HEK293T (cell line): ENCODE results near the gene IL2RA.

Source experiments
- ARNT ChIP-seq: fragments of 450-650 bp; IDR thresholded peaks from 2 replicates; pipeline ENCODE4 v1.6.1; 2017; ENCODE audit warnings: mild to moderate bottlenecking
- BHLHE40 ChIP-seq: fragments of 450-650 bp; IDR thresholded peaks from 2 replicates; pipeline ENCODE4 v1.6.1; 2016; ENCODE audit warnings: mild to moderate bottlenecking, moderate library complexity, borderline replicate concordance
- ELF4 ChIP-seq: fragments of 450-650 bp; IDR thresholded peaks from 2 replicates; pipeline ENCODE4 v1.6.1; 2017; ENCODE audit warnings: antibody characterized with exemption
- FOXA1 ChIP-seq: fragments of 450-650 bp; IDR thresholded peaks from 2 replicates; pipeline ENCODE4 v1.6.1; 2016; ENCODE audit warnings: mild to moderate bottlenecking
- FOXK2 ChIP-seq: fragments of 450-650 bp; IDR thresholded peaks from 2 replicates; pipeline ENCODE4 v1.6.1; 2016; ENCODE audit warnings: mild to moderate bottlenecking
- FOXM1 ChIP-seq: fragments of 450-650 bp; IDR thresholded peaks from 2 replicates; pipeline ENCODE4 v1.6.1; 2017; ENCODE audit warnings: mild to moderate bottlenecking, borderline replicate concordance
- HDGF ChIP-seq: fragments of 450-650 bp; IDR thresholded peaks from 2 replicates; pipeline ENCODE4 v1.6.1; 2017; ENCODE audit warnings: antibody characterized with exemption, borderline replicate concordance
- L3MBTL2 ChIP-seq: fragments of 450-650 bp; conservative IDR thresholded peaks from 2 replicates; pipeline ENCODE4 v1.6.1; 2016; ENCODE audit warnings: mild to moderate bottlenecking
- LEF1 ChIP-seq: fragments of 450-650 bp; IDR thresholded peaks from 2 replicates; pipeline ENCODE4 v1.6.1; 2017; ENCODE audit warnings: mild to moderate bottlenecking, borderline replicate concordance
- NFRKB ChIP-seq: fragments of 450-650 bp; IDR thresholded peaks from 2 replicates; pipeline ENCODE4 v1.6.1; 2016; ENCODE audit warnings: mild to moderate bottlenecking, moderate library complexity
- SP1 ChIP-seq: fragments of 450-650 bp; IDR thresholded peaks from 2 replicates; pipeline ENCODE4 v1.6.1; 2017
- TARDBP ChIP-seq: fragments of 450-650 bp; IDR thresholded peaks from 2 replicates; pipeline ENCODE4 v1.6.1; 2016
- ZNF384 ChIP-seq: fragments of 450-650 bp; IDR thresholded peaks from 2 replicates; pipeline ENCODE4 v1.6.1; 2016
- TF ChIP-seq, protein P1 (sequence below): fragments of 450-650 bp; IDR thresholded peaks from 2 replicates; pipeline ENCODE4 v1.6.1; 2016

DNA sequence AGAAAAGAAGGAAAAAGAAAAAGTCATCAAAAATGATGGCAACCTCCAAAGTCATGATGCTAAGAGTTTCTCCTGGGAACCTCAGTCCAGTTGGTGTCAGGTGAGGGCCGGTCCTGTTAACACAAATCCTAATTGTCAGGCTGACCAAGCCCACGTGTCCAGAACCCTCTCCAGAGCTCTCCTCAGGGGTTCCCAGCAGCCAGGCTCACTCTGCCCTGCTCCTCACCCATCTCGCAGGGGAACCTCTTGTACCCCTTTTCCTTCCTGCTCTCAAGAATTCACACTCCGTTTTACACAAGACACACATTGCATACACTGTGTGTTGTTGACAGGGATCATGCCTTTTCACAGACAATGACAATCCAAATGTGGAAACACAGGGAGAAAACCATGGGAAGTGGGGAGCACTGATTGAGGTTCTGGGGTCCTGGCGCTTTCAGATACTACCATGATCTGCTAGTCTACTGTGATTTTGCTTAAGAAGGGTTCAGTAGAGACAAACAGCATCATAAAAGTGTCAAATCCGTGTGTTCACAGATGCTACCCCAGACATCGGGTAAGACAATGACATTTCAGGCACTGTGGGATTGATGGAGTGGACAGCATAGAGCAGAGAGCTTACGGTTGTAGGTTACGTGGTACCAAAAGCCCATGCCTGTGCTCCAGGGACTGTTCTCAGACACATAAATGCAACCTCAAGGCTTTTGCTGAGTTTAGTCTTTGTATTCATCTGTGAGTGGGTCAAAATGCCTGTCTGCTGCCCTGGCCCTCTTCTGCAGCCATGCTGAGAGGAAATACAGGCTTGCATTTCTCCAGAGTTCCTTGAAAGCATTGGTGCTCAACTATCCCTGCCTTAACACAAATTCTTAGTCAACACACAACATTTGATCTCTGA, 16.0 kb downstream of the IL2RA start:
- TF ChIP-seq SP1 (no peak), NFRKB (no peak), FOXK2 (no peak), L3MBTL2 (no peak), TARDBP (no peak), LEF1 (no peak), HDGF (no peak), FOXM1 (no peak), ZNF384 (no peak), FOXA1 (no peak), ARNT (no peak), ELF4 (no peak), BHLHE40 (no peak)
- TF ChIP-seq, protein P1, sequence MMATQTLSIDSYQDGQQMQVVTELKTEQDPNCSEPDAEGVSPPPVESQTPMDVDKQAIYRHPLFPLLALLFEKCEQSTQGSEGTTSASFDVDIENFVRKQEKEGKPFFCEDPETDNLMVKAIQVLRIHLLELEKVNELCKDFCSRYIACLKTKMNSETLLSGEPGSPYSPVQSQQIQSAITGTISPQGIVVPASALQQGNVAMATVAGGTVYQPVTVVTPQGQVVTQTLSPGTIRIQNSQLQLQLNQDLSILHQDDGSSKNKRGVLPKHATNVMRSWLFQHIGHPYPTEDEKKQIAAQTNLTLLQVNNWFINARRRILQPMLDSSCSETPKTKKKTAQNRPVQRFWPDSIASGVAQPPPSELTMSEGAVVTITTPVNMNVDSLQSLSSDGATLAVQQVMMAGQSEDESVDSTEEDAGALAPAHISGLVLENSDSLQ = no peak
